Measurements from ENCODE around the gene ASB7.

- TF ChIP-seq CTCF (IDR thresholded peaks at IDR 0.05): no peak
- TF ChIP-seq POLR2A (IDR thresholded peaks at IDR 0.05): no peak
Measured at GRCh38 chr15:100580414-100580813, 22.0 kb upstream of the ASB7 start.
